Measurements from ENCODE around the gene IFNA5.

The IFNA5 gene

GRCh38 chr9:21294364-21294774, 10.7 kb downstream of the IFNA5 start:
- DNase-seq (ENCODE audit: low spot score): peak; percentile 14

- DNase-seq (ENCODE audit: low spot score): no peak
Observed at GRCh38 chr9:21289848-21290247, 15.3 kb downstream of the IFNA5 start.

- DNase-seq (ENCODE audit: low spot score): no peak
Observed at GRCh38 chr9:21287280-21287679, 17.8 kb downstream of the IFNA5 start.

- no peak for DNase-seq (ENCODE audit: low spot score)
Observed at GRCh38 chr9:21286659-21287058, 18.5 kb downstream of the IFNA5 start.

- DNase-seq (ENCODE audit: low spot score): no peak
Observed at GRCh38 chr9:21286099-21286498, 19.0 kb downstream of the IFNA5 start.

GRCh38 chr9:21281275-21281674, 23.8 kb downstream of the IFNA5 start:
- no peak for DNase-seq (ENCODE audit: low spot score)

GRCh38 chr9:21268347-21268657, 36.8 kb downstream of the IFNA5 start:
- DNase-seq (ENCODE audit: low spot score): no peak

- no peak for DNase-seq (ENCODE audit: low spot score)
Observed at GRCh38 chr9:21267485-21268346, 37.4 kb downstream of the IFNA5 start.

- DNase-seq (ENCODE audit: low spot score): no peak
Observed at GRCh38 chr9:21266733-21267484, 38.2 kb downstream of the IFNA5 start.

GRCh38 chr9:21265421-21266189, 39.5 kb downstream of the IFNA5 start:
- DNase-seq (ENCODE audit: low spot score): no peak

- DNase-seq (ENCODE audit: low spot score): no peak
Observed at GRCh38 chr9:21255538-21256212, 49.4 kb downstream of the IFNA5 start.

Data from COLO829 (cell line).